ENCODE data around the gene MATN1. TPM values are rescaled to one million over a fixed set of nuclear protein-coding genes. Genes with fewer than 3 reads are reported as not detected.

MATN1 gene
- total and polyA plus RNA-seq, 4 donors = 0.19 TPM; not detected in 3

DNA sequence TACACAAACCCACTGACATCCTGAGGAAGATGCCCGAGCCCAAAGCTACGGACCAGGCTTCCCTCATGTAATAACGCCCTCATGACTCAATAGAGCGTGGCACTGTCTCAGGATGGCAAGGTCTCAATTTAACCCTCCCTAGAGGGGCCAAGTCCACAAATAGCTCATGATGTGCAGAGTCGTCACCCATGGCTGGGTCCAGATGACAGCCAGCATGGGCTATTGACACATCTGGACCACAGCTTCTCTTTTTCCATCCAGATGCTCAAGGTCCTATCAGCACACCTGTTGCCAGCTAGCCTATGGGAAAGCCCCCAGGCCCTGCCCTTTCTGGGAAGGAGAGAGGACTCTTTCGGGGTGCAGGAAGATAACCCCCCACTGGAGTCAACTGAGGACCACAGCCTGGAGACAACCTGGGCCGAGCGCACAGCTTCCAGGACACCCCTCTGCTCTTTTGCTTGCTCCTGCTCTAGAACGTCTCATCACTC, 31.3 kb upstream of the MATN1 start (continued):
- TF ChIP-seq, protein P1, sequence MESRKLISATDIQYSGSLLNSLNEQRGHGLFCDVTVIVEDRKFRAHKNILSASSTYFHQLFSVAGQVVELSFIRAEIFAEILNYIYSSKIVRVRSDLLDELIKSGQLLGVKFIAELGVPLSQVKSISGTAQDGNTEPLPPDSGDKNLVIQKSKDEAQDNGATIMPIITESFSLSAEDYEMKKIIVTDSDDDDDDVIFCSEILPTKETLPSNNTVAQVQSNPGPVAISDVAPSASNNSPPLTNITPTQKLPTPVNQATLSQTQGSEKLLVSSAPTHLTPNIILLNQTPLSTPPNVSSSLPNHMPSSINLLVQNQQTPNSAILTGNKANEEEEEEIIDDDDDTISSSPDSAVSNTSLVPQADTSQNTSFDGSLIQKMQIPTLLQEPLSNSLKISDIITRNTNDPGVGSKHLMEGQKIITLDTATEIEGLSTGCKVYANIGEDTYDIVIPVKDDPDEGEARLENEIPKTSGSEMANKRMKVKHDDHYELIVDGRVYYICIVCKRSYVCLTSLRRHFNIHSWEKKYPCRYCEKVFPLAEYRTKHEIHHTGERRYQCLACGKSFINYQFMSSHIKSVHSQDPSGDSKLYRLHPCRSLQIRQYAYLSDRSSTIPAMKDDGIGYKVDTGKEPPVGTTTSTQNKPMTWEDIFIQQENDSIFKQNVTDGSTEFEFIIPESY (IDR thresholded peaks at IDR 0.05) = no peak
- TF ChIP-seq GABPA (IDR thresholded peaks at IDR 0.05 in 1 of 2, conservative IDR thresholded peaks at IDR 0.05 in 1 of 2) (no peak), FOXA2 (IDR thresholded peaks at IDR 0.05) (no peak), JUND (IDR thresholded peaks at IDR 0.05) (no peak)
- TF ChIP-seq, protein P2, sequence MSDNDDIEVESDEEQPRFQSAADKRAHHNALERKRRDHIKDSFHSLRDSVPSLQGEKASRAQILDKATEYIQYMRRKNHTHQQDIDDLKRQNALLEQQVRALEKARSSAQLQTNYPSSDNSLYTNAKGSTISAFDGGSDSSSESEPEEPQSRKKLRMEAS (IDR thresholded peaks at IDR 0.05) = no peak

DNA sequence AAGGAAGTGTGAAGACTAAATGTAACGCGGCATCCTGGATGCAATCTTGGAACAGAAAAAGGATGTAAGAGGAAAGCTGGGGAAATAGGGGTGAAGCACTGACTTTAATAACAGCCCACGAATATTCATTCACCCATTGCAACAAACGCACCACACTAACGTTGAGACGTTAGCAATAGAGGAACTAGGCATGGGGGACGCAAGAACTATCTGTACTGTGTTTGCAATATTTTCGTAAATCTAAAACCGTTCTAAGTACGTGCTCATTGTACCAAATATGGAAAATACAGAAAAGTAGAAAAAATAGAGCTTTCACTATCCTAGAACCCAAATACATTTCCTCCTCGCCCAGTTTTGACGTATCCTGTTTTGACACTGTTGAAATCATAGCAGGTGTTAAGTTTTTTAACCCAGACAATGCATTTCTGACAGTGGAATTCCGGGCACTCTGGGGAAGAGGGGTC, 30.3 kb upstream of the MATN1 start:
- Histone ChIP-seq H3K4me1 (ENCODE audit: control insufficient read depth in 4 of 4, insufficient read depth in 4 of 4, low read length in 3 of 4) (peaks cover 0 to 7% (median 0%) of the 10 kb centered on the region in 4 donors), H3K9me3 (ENCODE audit: control insufficient read depth in 4 of 4, low read length in 3 of 4) (no peaks in the 10 kb centered on the region), H3K36me3 (ENCODE audit: control insufficient read depth in 4 of 4, insufficient read depth in 3 of 4, low read depth in 1 of 4, low read length in 3 of 4) (no peaks in the 10 kb centered on the region), H3K9ac (ENCODE audit: low read depth in 1 of 2, low read length in 2 of 2) (no peak overlapping the region), H3K27me3 (ENCODE audit: control insufficient read depth in 4 of 4, insufficient read depth in 4 of 4, low read length in 3 of 4) (no peaks in the 10 kb centered on the region), H3K4me3 (ENCODE audit: low read depth in 1 of 3, low read length in 3 of 3) (no peak overlapping the region), H3K27ac (ENCODE audit: low read depth in 1 of 2, low read length in 2 of 2) (peak overlapping the region in 1 of 2 donors; percentile 29)
- TF ChIP-seq NR2F2 (IDR thresholded peaks at IDR 0.05) = no peak
- TF ChIP-seq JUND (IDR thresholded peaks at IDR 0.05) = no peak
- TF ChIP-seq RXRA (IDR thresholded peaks at IDR 0.05) = no peak
- TF ChIP-seq YY1 (IDR thresholded peaks at IDR 0.05) = no peak
- TF ChIP-seq HNF4G (IDR thresholded peaks at IDR 0.05) = no peak
- no peak for TF ChIP-seq EGR1 (IDR thresholded peaks at IDR 0.05; ENCODE audit: low read depth in 2 of 2)
- TF ChIP-seq, protein P2 (IDR thresholded peaks at IDR 0.05) = no peak
- no peak for TF ChIP-seq SP1 (IDR thresholded peaks at IDR 0.05)
- TF ChIP-seq, protein P3, sequence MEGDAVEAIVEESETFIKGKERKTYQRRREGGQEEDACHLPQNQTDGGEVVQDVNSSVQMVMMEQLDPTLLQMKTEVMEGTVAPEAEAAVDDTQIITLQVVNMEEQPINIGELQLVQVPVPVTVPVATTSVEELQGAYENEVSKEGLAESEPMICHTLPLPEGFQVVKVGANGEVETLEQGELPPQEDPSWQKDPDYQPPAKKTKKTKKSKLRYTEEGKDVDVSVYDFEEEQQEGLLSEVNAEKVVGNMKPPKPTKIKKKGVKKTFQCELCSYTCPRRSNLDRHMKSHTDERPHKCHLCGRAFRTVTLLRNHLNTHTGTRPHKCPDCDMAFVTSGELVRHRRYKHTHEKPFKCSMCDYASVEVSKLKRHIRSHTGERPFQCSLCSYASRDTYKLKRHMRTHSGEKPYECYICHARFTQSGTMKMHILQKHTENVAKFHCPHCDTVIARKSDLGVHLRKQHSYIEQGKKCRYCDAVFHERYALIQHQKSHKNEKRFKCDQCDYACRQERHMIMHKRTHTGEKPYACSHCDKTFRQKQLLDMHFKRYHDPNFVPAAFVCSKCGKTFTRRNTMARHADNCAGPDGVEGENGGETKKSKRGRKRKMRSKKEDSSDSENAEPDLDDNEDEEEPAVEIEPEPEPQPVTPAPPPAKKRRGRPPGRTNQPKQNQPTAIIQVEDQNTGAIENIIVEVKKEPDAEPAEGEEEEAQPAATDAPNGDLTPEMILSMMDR (IDR thresholded peaks at IDR 0.05; ENCODE audit: low read depth, low read length, missing input control) = no peak
- 69% methylated on average over 13 of the region's 13 CpGs for WGBS
- DNase-seq (ENCODE audit: low spot score) = no peak

DNA sequence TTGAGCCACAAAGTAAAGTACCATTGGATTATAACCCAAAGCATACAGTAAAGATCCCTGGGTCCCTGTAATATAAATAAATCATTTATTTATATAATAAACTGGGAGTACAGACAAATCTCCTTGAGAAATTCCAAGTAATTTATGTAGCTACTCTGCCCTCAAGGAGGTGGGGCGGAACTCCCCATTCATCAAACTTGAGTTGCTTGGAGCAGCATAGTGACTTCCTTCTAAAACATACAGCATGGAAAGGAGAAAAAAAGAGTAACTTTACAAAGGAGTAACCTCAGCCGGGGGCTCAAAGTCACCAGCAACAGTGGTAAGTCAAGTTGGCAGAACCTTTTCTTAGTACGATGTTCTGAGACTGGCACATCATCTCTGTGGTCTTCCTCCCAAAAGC, 29.7 kb upstream of the MATN1 start:
- no peak for DNase-seq (ENCODE audit: low spot score)
- no peak overlapping the region for H3K27ac ChIP-seq (ENCODE audit: low read depth in 1 of 2, low read length in 2 of 2)
- H3K27me3 ChIP-seq (ENCODE audit: control insufficient read depth in 4 of 4, insufficient read depth in 4 of 4, low read length in 3 of 4) = no peaks in the 10 kb centered on the region
- peaks cover 0 to 3% (median 0%) of the 10 kb centered on the region in 4 donors for H3K4me1 ChIP-seq (ENCODE audit: control insufficient read depth in 4 of 4, insufficient read depth in 4 of 4, low read length in 3 of 4)
- H3K9ac ChIP-seq (ENCODE audit: low read depth in 1 of 2, low read length in 2 of 2) = no peak overlapping the region
- no peaks in the 10 kb centered on the region for H3K9me3 ChIP-seq (ENCODE audit: control insufficient read depth in 4 of 4, low read length in 3 of 4)
- no peak for TF ChIP-seq FOXA1 (IDR thresholded peaks at IDR 0.05)
- TF ChIP-seq NR2F2 (IDR thresholded peaks at IDR 0.05) = no peak
- TF ChIP-seq GABPA (IDR thresholded peaks at IDR 0.05 in 1 of 2, conservative IDR thresholded peaks at IDR 0.05 in 1 of 2) = no peak
- TF ChIP-seq, protein P1 (IDR thresholded peaks at IDR 0.05) = no peak
- no peak for TF ChIP-seq RAD21 (IDR thresholded peaks at IDR 0.05)
- no peak for TF ChIP-seq JUND (IDR thresholded peaks at IDR 0.05)
- TF ChIP-seq, protein P4, sequence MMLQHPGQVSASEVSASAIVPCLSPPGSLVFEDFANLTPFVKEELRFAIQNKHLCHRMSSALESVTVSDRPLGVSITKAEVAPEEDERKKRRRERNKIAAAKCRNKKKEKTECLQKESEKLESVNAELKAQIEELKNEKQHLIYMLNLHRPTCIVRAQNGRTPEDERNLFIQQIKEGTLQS (IDR thresholded peaks at IDR 0.05) = no peak
- WGBS = 81% methylated on average over 3 of the region's 3 CpGs
- H3K36me3 ChIP-seq (ENCODE audit: control insufficient read depth in 4 of 4, insufficient read depth in 3 of 4, low read depth in 1 of 4, low read length in 3 of 4) = no peaks in the 10 kb centered on the region
- H3K4me3 ChIP-seq (ENCODE audit: low read depth in 1 of 3, low read length in 3 of 3) = no peak overlapping the region
